ENCODE data around the gene TEX35.

TEX35 gene

DNA sequence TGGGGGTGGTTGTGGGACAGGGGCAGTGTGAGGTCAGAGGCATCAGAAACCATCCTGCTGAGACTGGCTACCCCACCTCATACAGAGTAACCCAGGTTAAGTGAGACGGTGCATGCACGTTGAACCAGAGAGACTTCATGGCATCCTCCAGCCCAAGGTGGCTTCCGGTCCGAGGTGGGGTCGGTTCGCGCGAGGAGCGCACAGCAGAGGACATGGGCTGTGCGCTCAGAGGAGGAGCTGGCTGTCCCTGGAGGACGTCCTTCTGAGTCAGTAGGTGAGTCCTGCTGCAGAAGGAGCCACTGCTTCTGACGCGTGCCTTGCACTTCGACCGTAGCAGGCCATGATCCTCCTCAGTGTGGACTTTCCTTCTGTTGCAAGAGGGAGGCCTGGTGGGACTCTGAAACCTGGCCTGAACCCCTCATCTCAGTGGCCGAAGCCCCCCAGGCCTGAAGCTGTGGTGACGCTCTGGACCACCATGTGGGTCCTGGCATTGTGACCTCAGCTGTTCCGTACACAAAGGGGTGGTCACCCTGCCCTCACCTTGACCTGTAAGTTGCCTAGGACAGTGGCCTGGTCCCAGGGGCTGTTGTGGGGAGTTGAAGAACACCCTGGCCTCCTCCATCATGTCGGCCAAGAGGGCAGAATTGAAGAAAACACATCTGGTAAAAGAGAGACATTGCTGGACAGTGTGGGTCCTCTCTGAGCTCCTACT is at the start of gene TEX35:
Gene TEX35 (plus strand): TSS at position 544 of the 712 bp plus-strand sequence. CDS start 80 bp downstream, at position 624.
- no peak for DNase-seq

- DNase-seq = no peak
These were observed 48.8 kb upstream of the TEX35 start for GRCh38 chr1:178464141-178464540.

DNA sequence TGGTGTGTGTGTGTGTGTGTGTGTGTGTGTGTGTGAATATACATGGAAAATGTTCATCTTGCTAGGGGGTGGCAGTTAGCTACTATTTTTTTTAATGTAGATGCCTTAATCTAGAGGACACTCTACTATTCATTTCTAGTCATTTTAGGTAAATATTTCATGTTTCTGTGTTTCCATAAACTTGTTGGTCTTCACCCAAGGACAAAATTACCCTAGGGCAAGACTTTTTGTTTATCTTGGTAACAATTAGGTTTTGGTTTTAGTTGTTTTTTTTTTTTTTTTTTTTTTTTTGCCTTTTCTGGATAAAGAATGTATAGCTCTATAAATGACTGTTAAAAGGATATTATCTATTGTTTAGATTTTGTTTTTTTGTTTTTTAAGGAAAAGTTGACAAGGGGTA is 48.3 kb upstream of the TEX35 start:
- no peak for DNase-seq

- DNase-seq = no peak
These were observed 47.9 kb upstream of the TEX35 start for GRCh38 chr1:178465011-178465410.

GRCh38 chr1:178467837-178468236 is 45.1 kb upstream of the TEX35 start:
- DNase-seq = no peak

GRCh38 chr1:178470411-178470960 is 42.4 kb upstream of the TEX35 start:
- DNase-seq = no peak

- no peak for DNase-seq
These were observed 40.4 kb upstream of the TEX35 start for GRCh38 chr1:178472531-178472930.

- DNase-seq = no peak
These were observed 35.5 kb upstream of the TEX35 start for GRCh38 chr1:178477373-178477772.

GRCh38 chr1:178477841-178478240 is 35.1 kb upstream of the TEX35 start:
- no peak for DNase-seq

DNA sequence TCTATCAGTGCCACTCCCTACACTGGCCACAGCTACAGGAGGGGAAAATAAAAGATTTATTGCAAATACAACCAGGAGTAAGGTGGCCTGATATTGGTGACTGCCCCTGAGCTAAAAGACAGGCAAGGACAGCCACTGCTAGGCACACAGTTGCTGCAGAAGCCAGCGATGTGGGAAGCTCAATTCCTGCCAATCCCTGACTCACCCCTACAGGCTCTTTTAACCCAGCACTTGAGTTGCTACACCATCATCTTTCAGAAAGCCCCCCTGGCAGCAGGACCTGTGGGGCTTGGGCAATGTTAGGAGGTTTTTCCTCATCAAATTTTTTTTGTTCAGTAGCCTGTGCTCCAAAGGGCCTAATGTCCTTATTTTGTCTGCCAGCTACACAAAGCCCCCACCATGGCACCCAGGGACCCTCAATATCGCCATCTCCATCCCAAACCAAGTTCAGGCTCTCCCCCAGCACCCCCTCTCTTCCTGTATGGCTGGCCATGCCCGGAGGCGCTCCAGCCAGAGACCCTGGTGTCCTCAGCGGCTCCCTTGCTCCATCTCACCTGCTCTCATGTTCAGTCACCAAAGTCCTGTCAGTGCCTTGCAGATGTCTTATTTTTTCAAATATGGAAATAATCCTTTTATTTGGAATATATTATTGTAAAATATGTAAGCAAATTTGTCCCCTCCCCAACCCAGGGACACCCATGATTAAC is 29.5 kb upstream of the TEX35 start:
- DNase-seq = no peak

DNA sequence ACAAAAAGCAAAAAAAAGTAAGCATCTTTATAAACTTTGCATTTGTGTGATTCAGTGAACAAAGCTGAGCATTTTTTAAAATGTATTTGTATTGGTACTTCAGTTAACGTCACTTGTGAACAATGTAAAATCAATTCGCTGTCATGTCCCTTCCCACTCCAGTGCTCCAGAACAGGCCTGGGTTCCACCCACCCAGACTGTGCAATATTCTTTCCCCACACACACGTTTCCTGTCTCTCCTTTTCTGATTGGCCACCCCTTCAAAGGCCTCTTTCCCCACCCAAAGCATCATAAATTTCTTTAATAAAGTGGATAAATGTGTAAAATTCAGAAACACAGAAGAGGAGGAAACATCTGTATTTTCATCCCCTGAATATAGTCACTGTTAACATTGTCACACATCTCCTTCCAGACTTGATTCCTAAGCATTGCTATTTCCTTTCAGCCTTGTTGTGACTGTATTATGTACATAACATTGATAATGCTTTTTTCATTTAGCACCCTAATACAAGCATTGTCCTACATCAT is 28.1 kb upstream of the TEX35 start:
- DNase-seq = no peak

- no peak for DNase-seq
These were observed 27.3 kb upstream of the TEX35 start for GRCh38 chr1:178485541-178485981.

GRCh38 chr1:178486100-178487069 is 26.5 kb upstream of the TEX35 start:
- no peak for DNase-seq

DNA sequence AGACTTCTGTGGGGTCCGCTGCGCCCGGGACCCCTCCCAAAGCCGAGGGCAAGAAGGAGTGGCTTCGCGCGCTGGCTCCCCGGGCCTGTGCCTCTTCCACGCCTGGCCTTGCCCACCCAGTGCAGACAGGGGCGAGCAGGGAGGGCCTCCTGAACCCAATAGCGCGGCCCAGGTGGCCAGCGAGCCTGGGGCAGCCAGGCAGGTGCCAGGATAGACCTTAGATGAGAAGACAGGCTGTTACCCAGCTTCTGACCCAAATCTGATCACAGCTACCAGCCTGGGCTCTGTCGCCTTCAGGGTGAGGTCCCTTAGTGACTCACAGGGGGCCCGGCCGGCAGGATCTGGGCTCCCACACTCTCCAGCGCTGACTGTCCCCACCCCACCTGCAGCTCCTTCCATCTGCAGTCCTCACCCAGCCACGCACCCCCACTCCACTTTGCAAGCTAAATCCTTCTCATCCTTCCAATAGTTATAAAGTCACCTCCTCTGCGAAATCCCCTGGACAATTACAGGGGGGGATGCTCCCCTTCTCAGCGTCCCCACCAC is 25.8 kb upstream of the TEX35 start:
- no peak for DNase-seq

- DNase-seq = no peak
These were observed 24.5 kb upstream of the TEX35 start for GRCh38 chr1:178488393-178488792.

GRCh38 chr1:178489399-178489798 is 23.5 kb upstream of the TEX35 start:
- DNase-seq = no peak

GRCh38 chr1:178490136-178490535 is 22.8 kb upstream of the TEX35 start:
- DNase-seq = no peak

GRCh38 chr1:178490967-178491366 is 21.9 kb upstream of the TEX35 start:
- DNase-seq = no peak

GRCh38 chr1:178491721-178492120 is 21.2 kb upstream of the TEX35 start:
- DNase-seq = no peak

GRCh38 chr1:178492341-178492740 is 20.6 kb upstream of the TEX35 start:
- no peak for DNase-seq

GRCh38 chr1:178493301-178493741 is 19.6 kb upstream of the TEX35 start:
- DNase-seq = no peak

DNA sequence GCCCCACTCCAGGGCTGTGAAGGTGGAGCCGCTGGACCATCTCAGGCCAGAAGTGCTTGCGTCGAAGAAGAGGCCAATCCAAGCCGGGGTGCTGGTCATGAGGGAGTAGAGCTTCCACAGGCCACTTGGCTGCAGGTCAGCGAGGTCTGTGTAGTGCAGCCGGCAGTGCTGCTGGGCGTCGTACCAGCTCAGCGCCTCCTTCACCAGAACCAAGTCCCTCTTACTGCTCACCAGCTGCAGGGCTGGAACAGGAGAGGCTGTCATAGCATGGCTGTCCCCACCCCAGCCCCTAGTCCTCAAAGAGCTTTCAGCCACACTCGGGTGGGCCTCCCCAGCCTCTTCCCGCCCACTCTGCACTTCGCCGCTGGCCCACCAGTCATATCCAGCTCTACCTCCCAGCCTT is 18.3 kb upstream of the TEX35 start:
- no peak for DNase-seq
